Calu3 (cell line): Measurements from ENCODE around the gene MMP7. TPM values are rescaled to one million over a fixed set of nuclear protein-coding genes. Genes with fewer than 3 reads are reported as not detected.
A peak's percentile ranks its signal among the peaks of the same experiment; 100 is the strongest.

ENCODE experiments used
- BruUV-seq: library from RNA; stranded (reverse); fragments of 400-500 nt; replicated peaks from 2 replicates; lab custom pipeline; 2021; lab: Mats Ljungman, UMichigan
- CTCF ChIA-PET: fragments of 300-600 bp; sonication (Branson Sonifier 250); formaldehyde crosslinking; loops from one replicate; lab custom pipeline; 2022; ENCODE audit warnings: antibody characterized with exemption; lab: Charles Lee
- DNase-seq: peaks from one replicate; pipeline ENCODE4 v3.0.0; 2022
- H3K27ac Mint-ChIP-seq: one replicate; pipeline ENCODE4 v1.8.0; 2022; ENCODE audit warnings: mixed read lengths; ENCODE audit not compliant: unreplicated experiment
- H3K27me3 Mint-ChIP-seq: one replicate; pipeline ENCODE4 v1.8.0; 2022; ENCODE audit warnings: mixed read lengths; ENCODE audit not compliant: unreplicated experiment
- H3K36me3 Mint-ChIP-seq: one replicate; pipeline ENCODE4 v1.8.0; 2022; ENCODE audit warnings: mild to moderate bottlenecking, moderate library complexity, mixed read lengths; ENCODE audit not compliant: insufficient read depth, unreplicated experiment
- H3K4me1 Mint-ChIP-seq: one replicate; pipeline ENCODE4 v1.8.0; 2022; ENCODE audit warnings: mild to moderate bottlenecking, low read depth, mixed read lengths; ENCODE audit not compliant: unreplicated experiment
- H3K4me3 Mint-ChIP-seq: one replicate; pipeline ENCODE4 v1.8.0; 2022; ENCODE audit warnings: mild to moderate bottlenecking, low read depth, moderate library complexity, mixed read lengths; ENCODE audit not compliant: unreplicated experiment
- H3K9me3 Mint-ChIP-seq: one replicate; pipeline ENCODE4 v1.8.0; 2022; ENCODE audit warnings: low read depth, mixed read lengths; ENCODE audit not compliant: unreplicated experiment
- CTCF ChIP-seq: fragments of 200-600 bp; IDR thresholded peaks from one replicate; pipeline ENCODE4 v1.8.0; 2022; ENCODE audit warnings: antibody characterized with exemption; ENCODE audit not compliant: unreplicated experiment
- intact Hi-C: fragments of 100-400 bp; cut with micrococcal nuclease; formaldehyde crosslinking; loops from one replicate; pipeline ENCODE4 v1.10.0; 2022; ENCODE audit not compliant: unreplicated experiment
- total RNA-seq: library from RNA; stranded (reverse); gene quantifications from 2 replicates; pipeline ENCODE4 v1.2.3, GENCODE V29; 2022

MMP7 gene
- total RNA-seq, 1 experiment from 2014 or later: 171 TPM

GRCh38 chr11:102566112-102566511 lies 35.6 kb upstream of the MMP7 start:
- Mint-ChIP-seq H3K4me1 (peaks cover 20% of the 10 kb centered on the region), H3K27ac (no peak overlapping the region), H3K4me3 (no peak overlapping the region), H3K36me3 (no peaks in the 10 kb centered on the region), H3K9me3 (peaks cover 5% of the 10 kb centered on the region), H3K27me3 (no peaks in the 10 kb centered on the region)
- CTCF ChIA-PET: no interaction called here
- TF ChIP-seq CTCF: no peak
- no TSS peak for BruUV-seq
- intact Hi-C loops: no loop called here
- no peak for DNase-seq

- Mint-ChIP-seq H3K27ac (peak overlapping the region; percentile 42), H3K4me1 (peaks cover 39% of the 10 kb centered on the region), H3K4me3 (no peak overlapping the region), H3K9me3 (peaks cover under 1% of the 10 kb centered on the region), H3K27me3 (no peaks in the 10 kb centered on the region), H3K36me3 (no peaks in the 10 kb centered on the region)
- CTCF ChIA-PET: interaction anchor here (0.6 to 1.4 kb wide), 5 partner anchors 10 to 102 kb away, joined by 3 to 9 read pairs (median 3); no protein-coding TSS in a partner anchor
- TF ChIP-seq CTCF: no peak
- DNase-seq: no peak
- intact Hi-C loops: no loop called here
- no TSS peak for BruUV-seq
These were observed 33.6 kb upstream of the MMP7 start for GRCh38 chr11:102564110-102564509.

- CTCF ChIA-PET: no interaction called here
- no peak overlapping the region for H3K4me3 Mint-ChIP-seq
- H3K27ac Mint-ChIP-seq: peak overlapping the region; percentile 45
- H3K4me1 Mint-ChIP-seq: peaks cover 43% of the 10 kb centered on the region
- H3K27me3 Mint-ChIP-seq: no peaks in the 10 kb centered on the region
- no peak for TF ChIP-seq CTCF
- no peak for DNase-seq
- H3K36me3 Mint-ChIP-seq: no peaks in the 10 kb centered on the region
- no peaks in the 10 kb centered on the region for H3K9me3 Mint-ChIP-seq
- intact Hi-C loops: no loop called here
- BruUV-seq: no TSS peak
These were observed 31.1 kb upstream of the MMP7 start for GRCh38 chr11:102561636-102562035.

- Mint-ChIP-seq H3K4me3 (no peak overlapping the region), H3K36me3 (no peaks in the 10 kb centered on the region), H3K27me3 (no peaks in the 10 kb centered on the region), H3K27ac (no peak overlapping the region), H3K4me1 (peaks cover 43% of the 10 kb centered on the region), H3K9me3 (no peaks in the 10 kb centered on the region)
- DNase-seq: no peak
- intact Hi-C loops: no loop called here
- CTCF ChIA-PET: interaction anchor here (1.7 kb wide), 1 partner anchor 9 kb away, joined by 4 read pairs; no protein-coding TSS in a partner anchor
- BruUV-seq: no TSS peak
- no peak for TF ChIP-seq CTCF
These were observed 30.0 kb upstream of the MMP7 start for GRCh38 chr11:102560555-102561011.
